D341Med (cell line): ENCODE measurements around the gene EPN2.

ENCODE experiments used
- DNase-seq: peaks from one replicate; pipeline ENCODE4 v3.0.0; 2012; ENCODE audit warnings: low spot score

Gene EPN2

GRCh38 chr17:19239544-19239943 is 2.4 kb downstream of the EPN2 start:
- no peak for DNase-seq

- no peak for DNase-seq
Observed at GRCh38 chr17:19242323-19242722, 5.2 kb downstream of the EPN2 start.

- no peak for DNase-seq
Observed at GRCh38 chr17:19242926-19243325, 5.8 kb downstream of the EPN2 start.

GRCh38 chr17:19243838-19244237 is 6.7 kb downstream of the EPN2 start:
- no peak for DNase-seq

GRCh38 chr17:19244357-19244756 is 7.2 kb downstream of the EPN2 start:
- DNase-seq: no peak

- DNase-seq: no peak
Observed at GRCh38 chr17:19244781-19245180, 7.6 kb downstream of the EPN2 start.

GRCh38 chr17:19247473-19247872 is 10.3 kb downstream of the EPN2 start:
- DNase-seq: peak; percentile 48

- no peak for DNase-seq
Observed at GRCh38 chr17:19248151-19248927, 11.2 kb downstream of the EPN2 start.

GRCh38 chr17:19248928-19249574 is 11.9 kb downstream of the EPN2 start:
- DNase-seq: peak; percentile 34

GRCh38 chr17:19249681-19250080 is 12.5 kb downstream of the EPN2 start:
- DNase-seq: no peak

GRCh38 chr17:19250421-19251173 is 13.4 kb downstream of the EPN2 start:
- DNase-seq: no peak

GRCh38 chr17:19253112-19253511 is 15.9 kb downstream of the EPN2 start:
- DNase-seq: no peak

GRCh38 chr17:19254651-19255050 is 17.5 kb downstream of the EPN2 start:
- no peak for DNase-seq

- DNase-seq: no peak
Observed at GRCh38 chr17:19255279-19255678, 18.1 kb downstream of the EPN2 start.

GRCh38 chr17:19258371-19258770 is 21.2 kb downstream of the EPN2 start:
- no peak for DNase-seq

GRCh38 chr17:19260958-19261357 is 23.8 kb downstream of the EPN2 start:
- DNase-seq: no peak

- no peak for DNase-seq
Observed at GRCh38 chr17:19261426-19261825, 24.3 kb downstream of the EPN2 start.

GRCh38 chr17:19262650-19263631 is 25.8 kb downstream of the EPN2 start:
- DNase-seq: no peak

GRCh38 chr17:19263641-19264051 is 26.5 kb downstream of the EPN2 start:
- DNase-seq: no peak

GRCh38 chr17:19264268-19264667 is 27.1 kb downstream of the EPN2 start:
- DNase-seq: no peak

- DNase-seq: no peak
Observed at GRCh38 chr17:19264681-19265080, 27.5 kb downstream of the EPN2 start.

GRCh38 chr17:19265755-19266154 is 28.6 kb downstream of the EPN2 start:
- no peak for DNase-seq
